Esophagus (tissue), 2 donors: ENCODE measurements around the gene MYB. TPM values are rescaled to one million over a fixed set of nuclear protein-coding genes. Genes with fewer than 3 reads are reported as not detected.

Experiments
- H3K27ac ChIP-seq, 2 donors: one replicate each; pipeline ENCODE4 v1.5.1; 2013; ENCODE audit warnings: low read depth in 2 of 2, mild to moderate bottlenecking in 2 of 2, inconsistent platforms in 1 of 2, low read length in 1 of 2, moderate library complexity in 1 of 2
- H3K27me3 ChIP-seq, 2 donors: one replicate each; pipeline ENCODE4 v1.6.1; 2013; ENCODE audit warnings: low read length in 2 of 2, control low read depth in 1 of 2, mild to moderate bottlenecking in 1 of 2; ENCODE audit not compliant: insufficient read depth in 2 of 2, control insufficient read depth in 1 of 2
- H3K36me3 ChIP-seq, 2 donors: one replicate each; pipeline ENCODE4 v1.6.1; 2013; ENCODE audit warnings: low read length in 1 of 2; ENCODE audit not compliant: control insufficient read depth in 2 of 2, insufficient read depth in 2 of 2
- H3K4me1 ChIP-seq, 2 donors: one replicate each; pipeline ENCODE4 v1.6.1; 2013; ENCODE audit warnings: low read length in 1 of 2; ENCODE audit not compliant: control insufficient read depth in 2 of 2, insufficient read depth in 2 of 2
- H3K4me3 ChIP-seq, 2 donors: one replicate each; pipeline ENCODE4 v1.5.1; 2013; ENCODE audit warnings: low read length in 2 of 2, mild to moderate bottlenecking in 2 of 2, low read depth in 1 of 2, moderate library complexity in 1 of 2
- H3K9me3 ChIP-seq, 2 donors: one replicate each; pipeline ENCODE4 v1.6.1; 2013; ENCODE audit warnings: mild to moderate bottlenecking in 2 of 2, low read depth in 1 of 2, low read length in 1 of 2, moderate library complexity in 1 of 2; ENCODE audit not compliant: control insufficient read depth in 2 of 2, insufficient read depth in 1 of 2
- WGBS, 2 donors: extraction: QIAGEN DNeasy Blood & Tissue Kit; methylation state at CpG; one replicate each; pipeline ENCODE4 v1.1.7; 2013; 5-methylcytosine and 5-hydroxymethylcytosine counted together
- polyA plus RNA-seq, 2 donors: library from polyadenylated mRNA; stranded (reverse); fragments of 200-250 nt; gene quantifications; one replicate each; pipeline ENCODE4 v1.2.3, GENCODE V29; 2013
- donor health status: healthy with polysubstance abuse.
- donor health status: Bipolar disorder and iron deficiency.

Gene MYB
- polyA plus RNA-seq, 2 donors: 1.5 to 2.5 TPM

GRCh38 chr6:135173989-135174484 is 7.1 kb upstream of the MYB start:
- no peak overlapping the region for H3K4me3 ChIP-seq
- no peaks in the 10 kb centered on the region for H3K4me1 ChIP-seq
- no peaks in the 10 kb centered on the region for H3K27me3 ChIP-seq
- no peaks in the 10 kb centered on the region for H3K36me3 ChIP-seq
- no peaks in the 10 kb centered on the region for H3K9me3 ChIP-seq
- H3K27ac ChIP-seq: no peak overlapping the region

- Histone ChIP-seq H3K36me3 (no peaks in the 10 kb centered on the region), H3K27ac (no peak overlapping the region), H3K4me3 (no peak overlapping the region), H3K4me1 (no peaks in the 10 kb centered on the region), H3K27me3 (no peaks in the 10 kb centered on the region), H3K9me3 (no peaks in the 10 kb centered on the region)
Observed at GRCh38 chr6:135176058-135176457, 5.0 kb upstream of the MYB start.

- Histone ChIP-seq H3K27ac (no peak overlapping the region), H3K4me1 (no peaks in the 10 kb centered on the region), H3K36me3 (no peaks in the 10 kb centered on the region), H3K9me3 (no peaks in the 10 kb centered on the region), H3K27me3 (no peaks in the 10 kb centered on the region), H3K4me3 (no peak overlapping the region)
- 84 to 87% methylated on average over 6 of the region's 6 CpGs for WGBS, 2 donors
Observed at GRCh38 chr6:135176464-135176863, 4.6 kb upstream of the MYB start.

- WGBS, 2 donors: 64% methylated on average over 2 of the region's 2 CpGs
- Histone ChIP-seq H3K9me3 (no peaks in the 10 kb centered on the region), H3K36me3 (no peaks in the 10 kb centered on the region), H3K4me1 (peaks cover 0 to 3% of the 10 kb centered on the region in 2 donors), H3K27ac (no peak overlapping the region), H3K4me3 (no peak overlapping the region), H3K27me3 (no peaks in the 10 kb centered on the region)
Observed at GRCh38 chr6:135179372-135179771, 1.7 kb upstream of the MYB start.

- peak overlapping the region in 1 of 2 donors; percentile 59 for H3K4me3 ChIP-seq
- H3K27me3 ChIP-seq: no peaks in the 10 kb centered on the region
- WGBS, 2 donors: 11% methylated on average over 16 of the region's 16 CpGs
- peaks cover 0 to 3% of the 10 kb centered on the region in 2 donors for H3K4me1 ChIP-seq
- no peak overlapping the region for H3K27ac ChIP-seq
- no peaks in the 10 kb centered on the region for H3K36me3 ChIP-seq
- H3K9me3 ChIP-seq: no peaks in the 10 kb centered on the region
Observed at GRCh38 chr6:135179920-135180541, 1.1 kb upstream of the MYB start.

GRCh38 chr6:135181333-135182070 is 394 bp downstream of the MYB start:
- peak overlapping the region; percentile 59 to 61 for H3K4me3 ChIP-seq
- H3K27me3 ChIP-seq: no peaks in the 10 kb centered on the region
- peak overlapping the region in 1 of 2 donors; percentile 44 for H3K27ac ChIP-seq
- H3K4me1 ChIP-seq: peaks cover 0 to 5% of the 10 kb centered on the region in 2 donors
- WGBS, 2 donors: 0 to 1% methylated on average over 55 to 62 of the region's 62 CpGs
- no peaks in the 10 kb centered on the region for H3K9me3 ChIP-seq
- H3K36me3 ChIP-seq: no peaks in the 10 kb centered on the region

GRCh38 chr6:135182071-135183001 is 1.2 kb downstream of the MYB start:
- Histone ChIP-seq H3K36me3 (no peaks in the 10 kb centered on the region), H3K27ac (no peak overlapping the region), H3K9me3 (no peaks in the 10 kb centered on the region), H3K27me3 (no peaks in the 10 kb centered on the region), H3K4me1 (peaks cover 0 to 5% of the 10 kb centered on the region in 2 donors), H3K4me3 (peak overlapping the region; percentile 59 to 61)
- 1% methylated on average over 78 of the region's 78 CpGs for WGBS, 2 donors

- Histone ChIP-seq H3K27ac (no peak overlapping the region), H3K9me3 (no peaks in the 10 kb centered on the region), H3K27me3 (no peaks in the 10 kb centered on the region), H3K36me3 (no peaks in the 10 kb centered on the region), H3K4me3 (peak overlapping the region; percentile 59 to 61), H3K4me1 (peaks cover 0 to 5% of the 10 kb centered on the region in 2 donors)
- 0 to 1% methylated on average over 31 to 32 of the region's 32 CpGs for WGBS, 2 donors
Observed at GRCh38 chr6:135183002-135183531, 2.0 kb downstream of the MYB start.
